Nephron (organoid): ENCODE measurements around the gene LCP1.

Experiments
- H3K27ac Mint-ChIP-seq, 3 experiments: 2 replicates each; pipeline ENCODE4 v1.8.0; 2020; ENCODE audit warnings: mixed read lengths in 3 of 3, mild to moderate bottlenecking in 2 of 3, moderate library complexity in 1 of 3
- H3K27me3 Mint-ChIP-seq: 2 replicates; pipeline ENCODE4 v1.8.0; 2021; ENCODE audit warnings: low read depth, mild to moderate bottlenecking, moderate library complexity, mixed read lengths
- H3K36me3 Mint-ChIP-seq: 2 replicates; pipeline ENCODE4 v1.8.0; 2020; ENCODE audit warnings: low read depth, mixed read lengths
- H3K4me1 Mint-ChIP-seq: 2 replicates; pipeline ENCODE4 v1.8.0; 2020; ENCODE audit warnings: mixed read lengths
- H3K4me3 Mint-ChIP-seq, 3 experiments: 2 replicates each; pipeline ENCODE4 v1.8.0; 2020; ENCODE audit warnings: mild to moderate bottlenecking in 3 of 3, mixed read lengths in 3 of 3, moderate library complexity in 2 of 3
- H3K9me3 Mint-ChIP-seq: 2 replicates; pipeline ENCODE4 v1.8.0; 2020; ENCODE audit warnings: mixed read lengths
- TF ChIP-seq, protein P1 (sequence below), 3 experiments: fragments of 200-600 bp; sonication (generic); IDR thresholded peaks; one replicate each; pipeline ENCODE4 v1.5.0; 2021; ENCODE audit warnings: antibody characterized with exemption in 3 of 3; ENCODE audit not compliant: unreplicated experiment in 3 of 3

The LCP1 gene

GRCh38 chr13:46160065-46160464 lies 21.9 kb downstream of the LCP1 start:
- peaks cover 4% of the 10 kb centered on the region for H3K9me3 Mint-ChIP-seq
- TF ChIP-seq, protein P1, sequence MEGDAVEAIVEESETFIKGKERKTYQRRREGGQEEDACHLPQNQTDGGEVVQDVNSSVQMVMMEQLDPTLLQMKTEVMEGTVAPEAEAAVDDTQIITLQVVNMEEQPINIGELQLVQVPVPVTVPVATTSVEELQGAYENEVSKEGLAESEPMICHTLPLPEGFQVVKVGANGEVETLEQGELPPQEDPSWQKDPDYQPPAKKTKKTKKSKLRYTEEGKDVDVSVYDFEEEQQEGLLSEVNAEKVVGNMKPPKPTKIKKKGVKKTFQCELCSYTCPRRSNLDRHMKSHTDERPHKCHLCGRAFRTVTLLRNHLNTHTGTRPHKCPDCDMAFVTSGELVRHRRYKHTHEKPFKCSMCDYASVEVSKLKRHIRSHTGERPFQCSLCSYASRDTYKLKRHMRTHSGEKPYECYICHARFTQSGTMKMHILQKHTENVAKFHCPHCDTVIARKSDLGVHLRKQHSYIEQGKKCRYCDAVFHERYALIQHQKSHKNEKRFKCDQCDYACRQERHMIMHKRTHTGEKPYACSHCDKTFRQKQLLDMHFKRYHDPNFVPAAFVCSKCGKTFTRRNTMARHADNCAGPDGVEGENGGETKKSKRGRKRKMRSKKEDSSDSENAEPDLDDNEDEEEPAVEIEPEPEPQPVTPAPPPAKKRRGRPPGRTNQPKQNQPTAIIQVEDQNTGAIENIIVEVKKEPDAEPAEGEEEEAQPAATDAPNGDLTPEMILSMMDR (IDR thresholded peaks at IDR 0.05; ENCODE audit: unreplicated experiment in 3 of 3): no peak
- no peaks in the 10 kb centered on the region for H3K36me3 Mint-ChIP-seq
- H3K27me3 Mint-ChIP-seq: no peaks in the 10 kb centered on the region
- peak overlapping the region in 1 of 3 experiments; percentile 23 for H3K27ac Mint-ChIP-seq
- H3K4me1 Mint-ChIP-seq: peaks cover 10% of the 10 kb centered on the region
- H3K4me3 Mint-ChIP-seq: no peak overlapping the region

GRCh38 chr13:46158983-46159382 lies 23.0 kb downstream of the LCP1 start:
- H3K27ac Mint-ChIP-seq: no peak overlapping the region
- no peak overlapping the region for H3K4me3 Mint-ChIP-seq
- peaks cover 13% of the 10 kb centered on the region for H3K4me1 Mint-ChIP-seq
- no peaks in the 10 kb centered on the region for H3K27me3 Mint-ChIP-seq
- H3K36me3 Mint-ChIP-seq: no peaks in the 10 kb centered on the region
- TF ChIP-seq, protein P1 (IDR thresholded peaks at IDR 0.05; ENCODE audit: unreplicated experiment in 3 of 3): no peak
- peaks cover 4% of the 10 kb centered on the region for H3K9me3 Mint-ChIP-seq

GRCh38 chr13:46158222-46158621 lies 23.8 kb downstream of the LCP1 start:
- Mint-ChIP-seq H3K9me3 (peaks cover 4% of the 10 kb centered on the region), H3K27ac (no peak overlapping the region), H3K27me3 (no peaks in the 10 kb centered on the region), H3K36me3 (no peaks in the 10 kb centered on the region), H3K4me3 (no peak overlapping the region), H3K4me1 (peaks cover 16% of the 10 kb centered on the region)
- TF ChIP-seq, protein P1 (IDR thresholded peaks at IDR 0.05; ENCODE audit: unreplicated experiment in 3 of 3): no peak

GRCh38 chr13:46154136-46154801 lies 27.7 kb downstream of the LCP1 start:
- TF ChIP-seq, protein P1 (IDR thresholded peaks at IDR 0.05; ENCODE audit: unreplicated experiment in 3 of 3): no peak
- Mint-ChIP-seq H3K9me3 (no peaks in the 10 kb centered on the region), H3K4me1 (peaks cover 15% of the 10 kb centered on the region), H3K36me3 (no peaks in the 10 kb centered on the region), H3K4me3 (no peak overlapping the region), H3K27ac (peak overlapping the region; percentile 81 to 94 (median 87)), H3K27me3 (peaks cover 2% of the 10 kb centered on the region)

GRCh38 chr13:46152627-46153328 lies 29.2 kb downstream of the LCP1 start:
- peaks cover 3% of the 10 kb centered on the region for H3K27me3 Mint-ChIP-seq

More at GRCh38 chr13:46152627-46153328, 29.2 kb downstream of the LCP1 start:
- Mint-ChIP-seq H3K4me1 (peaks cover 15% of the 10 kb centered on the region), H3K4me3 (no peak overlapping the region), H3K9me3 (no peaks in the 10 kb centered on the region), H3K27ac (peak overlapping the region in 1 of 3 experiments; percentile 94), H3K36me3 (no peaks in the 10 kb centered on the region)
- TF ChIP-seq, protein P1 (IDR thresholded peaks at IDR 0.05; ENCODE audit: unreplicated experiment in 3 of 3): no peak
